Measurements from ENCODE around the gene ZC4H2.

- peak in 3 of 4 experiments; percentile 24 to 34 (median 25) for TF ChIP-seq CTCF (IDR thresholded peaks at IDR 0.05)
- TF ChIP-seq POLR2A (IDR thresholded peaks at IDR 0.05), result no peak
These were observed 81.7 kb downstream of the ZC4H2 start for GRCh38 chrX:64894454-64895038.

Data from prostate gland (tissue), 2 donors.